ENCODE results near the gene GMPR2. TPM values are rescaled to one million over a fixed set of nuclear protein-coding genes. Genes with fewer than 3 reads are reported as not detected.

The GMPR2 gene
- 123 and 126 TPM in 2 replicates for total RNA-seq

GRCh38 chr14:24232645-24233537 is at the start of gene GMPR2:
GMPR2 (plus strand) TSS chr14:24232929; CDS start chr14:24233254, 325 bp downstream.

GRCh38 chr14:24188251-24189058 is 44.3 kb upstream of the GMPR2 start, which contains the start of gene IPO4:
IPO4 (minus strand) TSS chr14:24188816; CDS start chr14:24188787, 29 bp downstream.

GRCh38 chr14:24195186-24196070 is 37.3 kb upstream of the GMPR2 start, which contains the start of gene TM9SF1:
TM9SF1 (minus strand) TSS chr14:24195441; CDS start chr14:24195019, 422 bp downstream.

GRCh38 chr14:24212924-24213865 is 19.5 kb upstream of the GMPR2 start, which contains the start of gene CHMP4A:
CHMP4A (minus strand) TSS chr14:24213488; CDS start chr14:24213439, 49 bp downstream.

GRCh38 chr14:24215495-24216344 is 17.0 kb upstream of the GMPR2 start, which contains the start of gene MDP1:
MDP1 (minus strand) TSS chr14:24216066; CDS start chr14:24215955, 111 bp downstream.

GRCh38 chr14:24232121-24232644 is 546 bp upstream of the GMPR2 start, which contains the start of gene NEDD8:
NEDD8 (minus strand) TSS chr14:24232367; CDS start chr14:24232267, 100 bp downstream.

GRCh38 chr14:24262821-24263733 is 30.3 kb downstream of the GMPR2 start, which contains the start of gene TGM1:
TGM1 (minus strand) TSS chr14:24263177; CDS start chr14:24262352, 825 bp downstream.

GRCh38 chr14:24271134-24271833 is 38.6 kb downstream of the GMPR2 start, which contains the start of gene RABGGTA:
RABGGTA (minus strand) TSS chr14:24271597; CDS start chr14:24271115, 482 bp downstream.

Other genes with a start within 250 kb of the GMPR2 start
- gene DHRS4L2, start 244.0 kb upstream of the GMPR2 start, total RNA-seq: 13.9 and 16.8 TPM in 2 replicates
- under 0.01 TPM in 2 replicates for gene CARMIL3, start 180.9 kb upstream of the GMPR2 start, total RNA-seq
- gene CPNE6, start 161.4 kb upstream of the GMPR2 start, total RNA-seq: not detected in 2 replicates
- gene PCK2, start 138.6 kb upstream of the GMPR2 start, total RNA-seq: 20.1 and 38.3 TPM in 2 replicates
- 50.9 and 53.0 TPM in 2 replicates for gene DCAF11, start 118.2 kb upstream of the GMPR2 start, total RNA-seq
- gene NRL, start 118.0 kb upstream of the GMPR2 start, total RNA-seq: 0.28 and 0.46 TPM in 2 replicates
- gene FITM1, start 102.3 kb upstream of the GMPR2 start, total RNA-seq: under 0.01 TPM in 1 of 2 replicates, not detected in the other
- 104 and 134 TPM in 2 replicates for gene PSME1, start 96.7 kb upstream of the GMPR2 start, total RNA-seq
- 17.4 and 17.8 TPM in 2 replicates for gene EMC9, start 91.3 kb upstream of the GMPR2 start, total RNA-seq
- gene PSME2, start 86.3 kb upstream of the GMPR2 start, total RNA-seq: 83.8 and 104 TPM in 2 replicates
- gene RNF31, start 85.4 kb upstream of the GMPR2 start, total RNA-seq: 25.0 and 32.0 TPM in 2 replicates
- 65.7 and 69.2 TPM in 2 replicates for gene IRF9, start 71.7 kb upstream of the GMPR2 start, total RNA-seq
- 0.85 and 1.2 TPM in 2 replicates for gene REC8, start 60.8 kb upstream of the GMPR2 start, total RNA-seq
- gene IPO4, start 44.1 kb upstream of the GMPR2 start, total RNA-seq: 27.4 and 27.8 TPM in 2 replicates
- gene TM9SF1, start 37.5 kb upstream of the GMPR2 start, total RNA-seq: 50.9 and 58.4 TPM in 2 replicates
- gene TSSK4, start 27.2 kb upstream of the GMPR2 start, total RNA-seq: 0.14 and 0.28 TPM in 2 replicates
- gene CHMP4A, start 19.4 kb upstream of the GMPR2 start, total RNA-seq: 19.7 and 20.3 TPM in 2 replicates
- 16.2 and 17.7 TPM in 2 replicates for gene MDP1, start 16.9 kb upstream of the GMPR2 start, total RNA-seq
- 226 and 239 TPM in 2 replicates for gene NEDD8, start 562 bp upstream of the GMPR2 start, total RNA-seq
- 37.0 and 42.7 TPM in 2 replicates for gene TINF2, start 9.7 kb downstream of the GMPR2 start, total RNA-seq
- gene TGM1, start 30.2 kb downstream of the GMPR2 start, total RNA-seq: 0.71 and 1.6 TPM in 2 replicates
- 16.6 and 20.1 TPM in 2 replicates for gene RABGGTA, start 38.7 kb downstream of the GMPR2 start, total RNA-seq
- 7.2 and 10.5 TPM in 2 replicates for gene DHRS1, start 66.9 kb downstream of the GMPR2 start, total RNA-seq
- 14.2 and 17.1 TPM in 2 replicates for gene NOP9, start 66.9 kb downstream of the GMPR2 start, total RNA-seq
- gene CIDEB, start 75.0 kb downstream of the GMPR2 start, total RNA-seq: 1.00 and 1.8 TPM in 2 replicates
- 1.6 and 2.7 TPM in 2 replicates for gene LTB4R2, start 77.2 kb downstream of the GMPR2 start, total RNA-seq
- gene LTB4R, start 78.6 kb downstream of the GMPR2 start, total RNA-seq: 0.71 and 1.9 TPM in 2 replicates
- 3.4 and 5.3 TPM in 2 replicates for gene ADCY4, start 102.1 kb downstream of the GMPR2 start, total RNA-seq
- gene RIPK3, start 107.1 kb downstream of the GMPR2 start, total RNA-seq: 2.5 and 2.8 TPM in 2 replicates
- gene NFATC4, start 135.3 kb downstream of the GMPR2 start, total RNA-seq: 48.2 and 66.7 TPM in 2 replicates
- 6.4 and 10.2 TPM in 2 replicates for gene NYNRIN, start 166.1 kb downstream of the GMPR2 start, total RNA-seq
- 3.3 and 3.4 TPM in 2 replicates for gene CBLN3, start 196.7 kb downstream of the GMPR2 start, total RNA-seq
- 42.5 and 60.6 TPM in 2 replicates for gene KHNYN, start 197.0 kb downstream of the GMPR2 start, total RNA-seq
- gene SDR39U1, start 209.8 kb downstream of the GMPR2 start, total RNA-seq: 9.4 and 10.3 TPM in 2 replicates

All from smooth muscle cell of bladder (primary cell).